ENCODE results near the gene MAPK8.

GRCh38 chr10:48461623-48462481 lies 155.4 kb downstream of the MAPK8 start:
- no peak for TF ChIP-seq CTCF (IDR thresholded peaks at IDR 0.05)
- TF ChIP-seq POLR2A (IDR thresholded peaks at IDR 0.05) = no peak
